ENCODE measurements around the gene PCGF6.

Gene PCGF6

DNA sequence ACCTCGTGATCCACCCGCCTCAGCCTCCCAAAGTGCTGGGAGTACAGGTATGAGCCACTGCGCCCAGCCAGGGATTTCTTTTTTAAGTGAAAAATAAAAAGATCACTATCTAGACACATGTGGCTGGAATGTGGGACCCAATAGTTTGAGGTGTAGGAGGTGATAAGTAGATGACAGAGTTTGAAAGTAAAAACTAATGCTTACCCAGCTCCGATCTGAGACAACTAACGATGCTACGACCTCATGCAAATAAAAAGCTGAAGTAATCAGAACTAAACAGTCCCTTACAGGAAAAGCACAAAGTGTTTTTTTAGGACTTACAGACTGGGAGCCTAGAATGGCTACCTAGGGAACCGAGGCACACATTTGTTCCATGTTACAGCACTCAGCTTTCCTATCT lies 23.0 kb downstream of the PCGF6 start:
- no peak overlapping the region for H3K27ac ChIP-seq (ENCODE audit: low read depth, low read length)
- H2AFZ ChIP-seq (ENCODE audit: low read length, unreplicated experiment) = no peak overlapping the region
- H3K36me3 ChIP-seq (ENCODE audit: insufficient read depth, low read length) = peaks cover 4% of the 10 kb centered on the region
- no peaks in the 10 kb centered on the region for H3K27me3 ChIP-seq (ENCODE audit: insufficient read depth, low read length)
- H3K4me1 ChIP-seq (ENCODE audit: control insufficient read depth, insufficient read depth, low read length, unreplicated experiment) = no peaks in the 10 kb centered on the region
- no peaks in the 10 kb centered on the region for H3K79me2 ChIP-seq (ENCODE audit: control insufficient read depth, insufficient read depth, low read length, unreplicated experiment)
- no peak overlapping the region for H3K4me3 ChIP-seq (ENCODE audit: low read depth, low read length)

DNA sequence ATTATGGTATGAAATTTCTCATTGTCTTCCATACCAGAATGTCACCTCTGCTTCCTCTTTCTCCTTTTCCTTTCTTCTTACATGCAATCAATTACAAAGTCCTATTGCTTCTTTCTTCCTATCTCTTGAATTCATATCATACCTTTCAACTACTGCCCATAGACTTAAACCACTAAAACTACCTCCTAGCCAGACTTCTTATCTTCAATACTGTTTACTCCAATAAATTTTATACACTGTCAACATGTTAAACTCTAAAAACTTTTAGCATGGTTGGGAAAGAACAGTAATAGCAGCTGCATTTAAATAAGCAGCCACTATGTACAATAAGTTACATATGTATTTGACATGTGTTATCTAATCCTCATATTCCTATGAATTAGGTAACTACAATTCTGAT lies 34.9 kb downstream of the PCGF6 start:
- peaks cover 7% of the 10 kb centered on the region for H3K36me3 ChIP-seq (ENCODE audit: insufficient read depth, low read length)
- H3K4me3 ChIP-seq (ENCODE audit: low read depth, low read length) = no peak overlapping the region
- H3K27ac ChIP-seq (ENCODE audit: low read depth, low read length) = no peak overlapping the region
- H3K27me3 ChIP-seq (ENCODE audit: insufficient read depth, low read length) = no peaks in the 10 kb centered on the region
- no peaks in the 10 kb centered on the region for H3K4me1 ChIP-seq (ENCODE audit: control insufficient read depth, insufficient read depth, low read length, unreplicated experiment)
- H3K79me2 ChIP-seq (ENCODE audit: control insufficient read depth, insufficient read depth, low read length, unreplicated experiment) = no peaks in the 10 kb centered on the region
- no peak overlapping the region for H2AFZ ChIP-seq (ENCODE audit: low read length, unreplicated experiment)

DNA sequence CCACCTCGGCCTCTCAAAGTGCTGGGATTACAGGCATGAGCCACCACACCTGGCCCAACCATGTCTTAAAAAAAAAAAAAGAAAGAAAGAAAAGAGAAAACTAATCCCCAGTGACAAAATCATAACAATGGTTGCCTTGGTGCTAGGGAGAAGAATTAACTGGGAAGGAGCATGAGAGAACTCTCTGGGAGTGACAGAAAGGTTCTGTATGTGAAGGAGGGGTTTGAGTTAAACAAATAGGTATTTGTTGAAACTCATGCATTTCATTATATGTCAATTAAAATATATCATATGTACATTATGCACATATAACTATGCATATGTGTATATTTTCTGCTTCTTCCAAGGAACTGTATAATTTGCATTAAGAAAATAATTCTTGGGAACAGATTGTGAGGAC lies 40.7 kb downstream of the PCGF6 start:
- peaks cover 22% of the 10 kb centered on the region for H3K36me3 ChIP-seq (ENCODE audit: insufficient read depth, low read length)
- H3K27ac ChIP-seq (ENCODE audit: low read depth, low read length) = no peak overlapping the region
- H3K79me2 ChIP-seq (ENCODE audit: control insufficient read depth, insufficient read depth, low read length, unreplicated experiment) = no peaks in the 10 kb centered on the region
- no peak overlapping the region for H2AFZ ChIP-seq (ENCODE audit: low read length, unreplicated experiment)
- no peaks in the 10 kb centered on the region for H3K4me1 ChIP-seq (ENCODE audit: control insufficient read depth, insufficient read depth, low read length, unreplicated experiment)
- H3K4me3 ChIP-seq (ENCODE audit: low read depth, low read length) = no peak overlapping the region
- H3K27me3 ChIP-seq (ENCODE audit: insufficient read depth, low read length) = no peaks in the 10 kb centered on the region

DNA sequence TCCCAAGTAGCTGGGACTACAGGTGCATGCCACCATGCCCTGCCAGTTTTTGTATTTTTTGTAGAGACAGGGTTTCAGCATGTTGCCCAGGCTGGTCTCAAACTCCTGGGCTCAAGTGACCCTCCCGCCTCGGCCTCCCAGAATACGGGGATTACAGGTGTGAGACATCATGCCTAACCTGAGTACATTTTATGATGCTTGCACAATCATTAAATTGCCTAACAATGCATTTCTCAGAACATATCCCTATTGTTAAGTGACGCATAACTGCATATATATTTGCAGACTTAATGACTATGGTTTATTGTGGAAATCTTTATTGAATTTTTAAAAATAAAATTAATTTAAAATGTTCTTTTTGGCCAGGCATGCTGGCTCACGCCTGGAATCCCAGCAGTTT lies 43.3 kb downstream of the PCGF6 start:
- no peak overlapping the region for H2AFZ ChIP-seq (ENCODE audit: low read length, unreplicated experiment)
- no peaks in the 10 kb centered on the region for H3K4me1 ChIP-seq (ENCODE audit: control insufficient read depth, insufficient read depth, low read length, unreplicated experiment)
- peaks cover 15% of the 10 kb centered on the region; the same call in 1 of the 2 replicates for H3K36me3 ChIP-seq (ENCODE audit: insufficient read depth, low read length)
- H3K79me2 ChIP-seq (ENCODE audit: control insufficient read depth, insufficient read depth, low read length, unreplicated experiment) = no peaks in the 10 kb centered on the region
- H3K27ac ChIP-seq (ENCODE audit: low read depth, low read length) = no peak overlapping the region
- no peaks in the 10 kb centered on the region for H3K27me3 ChIP-seq (ENCODE audit: insufficient read depth, low read length)
- H3K4me3 ChIP-seq (ENCODE audit: low read depth, low read length) = no peak overlapping the region

DNA sequence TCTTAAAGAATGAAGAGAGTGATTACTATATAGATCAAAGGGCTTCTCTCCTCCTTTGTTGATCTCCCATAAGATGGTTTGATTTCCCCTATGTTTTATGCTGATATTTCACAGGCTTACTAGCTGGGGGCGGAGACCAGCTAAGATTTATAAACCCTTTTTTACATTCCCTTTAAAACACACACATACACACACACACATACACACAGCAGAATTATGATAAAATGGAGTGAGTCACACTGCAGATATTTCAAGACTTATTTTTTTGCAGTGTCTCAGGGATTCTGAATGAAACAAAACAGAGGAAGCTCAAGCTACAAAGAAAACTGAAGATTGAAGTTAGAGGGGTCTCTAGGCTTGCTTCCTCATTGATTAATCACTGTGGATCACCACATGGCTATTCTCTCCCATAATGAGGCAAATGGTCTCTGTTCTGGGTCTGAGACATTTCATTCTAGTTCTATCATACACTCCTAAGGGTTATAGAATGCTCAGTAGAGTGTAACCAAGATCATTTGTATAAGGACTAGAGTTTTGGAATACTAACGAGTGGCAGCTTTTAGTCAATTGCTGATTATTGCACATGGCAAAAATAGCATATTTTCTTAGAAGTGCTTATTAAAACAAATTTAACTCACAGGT lies 55.4 kb downstream of the PCGF6 start:
- peaks cover 10% of the 10 kb centered on the region for H3K4me1 ChIP-seq (ENCODE audit: control insufficient read depth, insufficient read depth, low read length, unreplicated experiment)
- no peak overlapping the region for H2AFZ ChIP-seq (ENCODE audit: low read length, unreplicated experiment)
- no peak overlapping the region for H3K4me3 ChIP-seq (ENCODE audit: low read depth, low read length)
- H3K79me2 ChIP-seq (ENCODE audit: control insufficient read depth, insufficient read depth, low read length, unreplicated experiment) = no peaks in the 10 kb centered on the region
- H3K36me3 ChIP-seq (ENCODE audit: insufficient read depth, low read length) = no peaks in the 10 kb centered on the region
- no peak overlapping the region for H3K27ac ChIP-seq (ENCODE audit: low read depth, low read length)
- H3K27me3 ChIP-seq (ENCODE audit: insufficient read depth, low read length) = peaks cover 5% of the 10 kb centered on the region; the same call in 1 of the 2 replicates

DNA sequence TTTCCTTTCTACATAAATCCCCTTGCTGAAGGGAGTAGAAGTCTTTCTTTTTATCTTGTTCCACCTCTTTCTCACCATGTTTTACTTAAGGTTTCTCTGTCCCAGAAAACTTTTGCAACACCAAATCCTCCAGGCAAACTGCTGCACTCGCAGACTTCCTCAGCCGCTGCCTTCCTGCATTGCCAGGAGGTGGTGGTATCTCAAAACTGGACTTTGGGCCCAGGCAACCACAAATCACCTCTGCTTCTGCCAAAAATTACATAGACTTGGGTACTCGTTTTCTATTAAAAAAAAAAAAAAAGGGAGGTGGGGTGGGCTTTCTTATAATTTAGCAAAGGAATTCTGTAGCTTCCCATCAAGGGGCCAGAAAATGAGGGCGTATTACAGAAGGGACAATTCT lies 59.4 kb downstream of the PCGF6 start:
- H3K4me3 ChIP-seq (ENCODE audit: low read depth, low read length) = no peak overlapping the region
- H3K36me3 ChIP-seq (ENCODE audit: insufficient read depth, low read length) = no peaks in the 10 kb centered on the region
- H3K27ac ChIP-seq (ENCODE audit: low read depth, low read length) = no peak overlapping the region
- H3K27me3 ChIP-seq (ENCODE audit: insufficient read depth, low read length) = peaks cover 22% of the 10 kb centered on the region
- no peak overlapping the region for H2AFZ ChIP-seq (ENCODE audit: low read length, unreplicated experiment)
- peaks cover 10% of the 10 kb centered on the region for H3K4me1 ChIP-seq (ENCODE audit: control insufficient read depth, insufficient read depth, low read length, unreplicated experiment)
- H3K79me2 ChIP-seq (ENCODE audit: control insufficient read depth, insufficient read depth, low read length, unreplicated experiment) = no peaks in the 10 kb centered on the region

DNA sequence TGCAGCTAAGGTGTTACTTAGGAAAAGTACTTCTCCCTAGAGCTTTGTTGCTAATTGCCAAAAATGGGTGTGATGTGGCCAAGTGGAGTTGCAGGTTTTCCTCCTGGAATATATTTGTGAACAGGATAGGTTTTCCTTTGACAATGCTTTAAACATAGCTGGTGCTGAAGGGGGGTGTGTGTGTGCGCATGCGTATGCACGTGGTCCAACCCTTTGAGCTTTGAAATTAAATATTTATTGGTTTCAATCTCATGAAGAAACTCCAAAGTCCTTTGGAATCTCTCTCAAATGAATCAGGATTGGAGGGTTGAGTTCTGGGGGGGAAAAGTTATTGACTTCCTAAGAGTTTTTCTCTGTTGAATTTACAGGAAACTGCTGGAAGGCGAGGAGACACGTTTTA lies 62.9 kb downstream of the PCGF6 start:
- H3K4me3 ChIP-seq (ENCODE audit: low read depth, low read length) = no peak overlapping the region
- H3K4me1 ChIP-seq (ENCODE audit: control insufficient read depth, insufficient read depth, low read length, unreplicated experiment) = no peaks in the 10 kb centered on the region
- no peak overlapping the region for H3K27ac ChIP-seq (ENCODE audit: low read depth, low read length)
- no peaks in the 10 kb centered on the region for H3K36me3 ChIP-seq (ENCODE audit: insufficient read depth, low read length)
- H3K79me2 ChIP-seq (ENCODE audit: control insufficient read depth, insufficient read depth, low read length, unreplicated experiment) = no peaks in the 10 kb centered on the region
- H3K27me3 ChIP-seq (ENCODE audit: insufficient read depth, low read length) = peaks cover 28% of the 10 kb centered on the region
- H2AFZ ChIP-seq (ENCODE audit: low read length, unreplicated experiment) = no peak overlapping the region

DNA sequence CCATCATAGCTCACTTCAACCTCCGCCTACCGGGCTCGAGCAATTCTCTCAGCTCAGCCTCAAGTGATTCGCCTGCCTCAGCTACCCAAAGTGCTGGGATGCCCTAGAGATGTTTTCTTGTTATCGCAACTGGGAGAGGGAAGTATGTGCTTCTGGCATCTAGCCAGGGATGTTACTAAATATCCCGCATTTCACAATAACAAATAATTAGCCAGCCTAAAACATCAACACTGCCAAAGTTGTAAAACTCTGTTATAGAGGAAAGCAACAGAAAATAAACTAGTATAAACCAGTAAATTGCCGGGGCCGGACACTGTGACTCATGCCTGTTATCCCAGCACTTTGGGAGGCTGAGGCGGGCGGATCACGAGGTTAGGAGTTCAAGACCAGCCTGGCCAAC lies 66.8 kb downstream of the PCGF6 start:
- no peaks in the 10 kb centered on the region for H3K36me3 ChIP-seq (ENCODE audit: insufficient read depth, low read length)
- H3K27me3 ChIP-seq (ENCODE audit: insufficient read depth, low read length) = peaks cover 42% of the 10 kb centered on the region
- no peak overlapping the region for H3K4me3 ChIP-seq (ENCODE audit: low read depth, low read length)
- no peaks in the 10 kb centered on the region for H3K4me1 ChIP-seq (ENCODE audit: control insufficient read depth, insufficient read depth, low read length, unreplicated experiment)
- no peak overlapping the region for H2AFZ ChIP-seq (ENCODE audit: low read length, unreplicated experiment)
- no peak overlapping the region for H3K27ac ChIP-seq (ENCODE audit: low read depth, low read length)
- H3K79me2 ChIP-seq (ENCODE audit: control insufficient read depth, insufficient read depth, low read length, unreplicated experiment) = no peaks in the 10 kb centered on the region

DNA sequence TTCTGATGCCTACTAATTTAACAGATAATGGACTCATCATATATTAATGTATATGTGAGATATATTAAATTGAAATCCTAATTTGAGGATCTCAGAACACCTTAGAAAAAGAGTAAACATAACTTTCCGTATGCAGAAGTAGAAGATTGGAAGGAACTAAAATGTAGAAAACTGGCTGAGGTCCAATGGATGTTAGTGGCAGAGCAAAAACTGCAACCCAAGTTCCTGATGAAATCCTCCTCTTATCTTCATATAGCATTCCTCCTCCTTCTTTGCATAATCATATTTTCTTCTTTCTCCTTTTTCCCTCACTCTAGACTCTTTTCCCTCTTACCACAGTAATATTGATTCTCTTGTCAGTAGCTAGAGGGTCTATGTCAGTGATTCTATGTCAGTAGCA lies 68.0 kb downstream of the PCGF6 start:
- H2AFZ ChIP-seq (ENCODE audit: low read length, unreplicated experiment) = no peak overlapping the region
- peaks cover 52% of the 10 kb centered on the region for H3K27me3 ChIP-seq (ENCODE audit: insufficient read depth, low read length)
- no peaks in the 10 kb centered on the region for H3K79me2 ChIP-seq (ENCODE audit: control insufficient read depth, insufficient read depth, low read length, unreplicated experiment)
- no peak overlapping the region for H3K27ac ChIP-seq (ENCODE audit: low read depth, low read length)
- peaks cover 2% of the 10 kb centered on the region for H3K4me1 ChIP-seq (ENCODE audit: control insufficient read depth, insufficient read depth, low read length, unreplicated experiment)
- H3K36me3 ChIP-seq (ENCODE audit: insufficient read depth, low read length) = no peaks in the 10 kb centered on the region
- H3K4me3 ChIP-seq (ENCODE audit: low read depth, low read length) = no peak overlapping the region

DNA sequence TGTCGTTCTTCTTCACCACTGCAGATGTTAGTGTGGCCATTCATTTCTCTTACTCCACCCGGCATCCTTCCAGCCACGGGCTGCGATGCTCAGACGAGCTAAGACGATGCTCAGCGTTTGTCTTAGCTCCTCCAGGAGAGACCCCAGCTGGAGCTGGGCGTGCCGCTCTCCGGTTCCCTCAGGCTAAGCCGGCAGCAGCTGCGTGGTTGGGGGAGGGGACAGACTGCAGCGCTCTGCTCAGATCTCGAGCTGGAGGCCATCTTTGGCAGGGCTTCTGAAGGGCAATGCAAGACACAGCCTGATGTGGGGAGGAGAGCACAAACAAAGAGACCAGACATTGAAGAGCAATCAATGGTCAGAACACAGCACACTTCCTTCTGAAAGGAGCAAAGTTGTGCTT lies 69.2 kb downstream of the PCGF6 start:
- Histone ChIP-seq H3K27ac (ENCODE audit: low read depth, low read length) (no peak overlapping the region), H3K79me2 (ENCODE audit: control insufficient read depth, insufficient read depth, low read length, unreplicated experiment) (no peaks in the 10 kb centered on the region), H3K4me3 (ENCODE audit: low read depth, low read length) (no peak overlapping the region), H3K4me1 (ENCODE audit: control insufficient read depth, insufficient read depth, low read length, unreplicated experiment) (peaks cover 7% of the 10 kb centered on the region), H3K27me3 (ENCODE audit: insufficient read depth, low read length) (peaks cover 60% of the 10 kb centered on the region), H3K36me3 (ENCODE audit: insufficient read depth, low read length) (no peaks in the 10 kb centered on the region), H2AFZ (ENCODE audit: low read length, unreplicated experiment) (no peak overlapping the region)

DNA sequence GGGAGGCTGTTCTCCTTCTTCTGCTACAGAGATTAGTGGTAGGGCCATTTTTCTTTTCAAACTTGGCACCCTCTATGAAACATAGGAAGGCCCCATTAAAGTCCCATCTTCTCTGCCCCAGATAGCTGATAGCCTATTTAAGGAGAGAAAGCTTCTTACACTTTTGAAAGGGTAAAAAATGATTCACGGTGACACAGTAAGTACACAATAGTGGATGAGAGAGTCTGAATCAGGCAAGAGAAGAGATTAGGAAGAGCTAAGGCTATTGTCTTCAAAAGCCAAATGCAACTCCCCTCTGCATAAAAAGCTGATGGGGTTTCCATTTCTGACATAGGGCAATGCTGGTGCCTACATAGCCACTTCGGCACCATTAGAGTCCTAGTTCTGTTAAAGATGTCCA lies 70.4 kb downstream of the PCGF6 start:
- Histone ChIP-seq H3K4me1 (ENCODE audit: control insufficient read depth, insufficient read depth, low read length, unreplicated experiment) (peaks cover 9% of the 10 kb centered on the region), H3K79me2 (ENCODE audit: control insufficient read depth, insufficient read depth, low read length, unreplicated experiment) (no peaks in the 10 kb centered on the region), H3K4me3 (ENCODE audit: low read depth, low read length) (no peak overlapping the region), H2AFZ (ENCODE audit: low read length, unreplicated experiment) (no peak overlapping the region), H3K27ac (ENCODE audit: low read depth, low read length) (no peak overlapping the region), H3K27me3 (ENCODE audit: insufficient read depth, low read length) (peaks cover 67% of the 10 kb centered on the region), H3K36me3 (ENCODE audit: insufficient read depth, low read length) (no peaks in the 10 kb centered on the region)

Data from ACC112 (cell line).